Skeletal muscle tissue (tissue), 4 donors: ENCODE measurements around the gene B3GNT8. TPM values are rescaled to one million over a fixed set of nuclear protein-coding genes. Genes with fewer than 3 reads are reported as not detected.

ENCODE experiments used
- H3K27ac ChIP-seq: one replicate; pipeline ENCODE4 v1.7.0; 2013; ENCODE audit warnings: mild to moderate bottlenecking, low read depth, low read length, inconsistent platforms
- H3K27me3 ChIP-seq, 3 donors: one replicate each; pipeline ENCODE4 v1.7.0; 2013; ENCODE audit warnings: low read length in 3 of 3; ENCODE audit not compliant: control insufficient read depth in 3 of 3, insufficient read depth in 3 of 3
- H3K36me3 ChIP-seq, 3 donors: one replicate each; pipeline ENCODE4 v1.7.0; 2013; ENCODE audit warnings: low read length in 3 of 3; ENCODE audit not compliant: control insufficient read depth in 3 of 3, insufficient read depth in 3 of 3
- H3K4me1 ChIP-seq, 3 donors: one replicate each; pipeline ENCODE4 v1.7.0; 2013; ENCODE audit warnings: low read length in 3 of 3, mild to moderate bottlenecking in 3 of 3; ENCODE audit not compliant: control insufficient read depth in 3 of 3, insufficient read depth in 3 of 3
- H3K4me3 ChIP-seq, 3 donors: one replicate each; pipeline ENCODE4 v1.7.0; 2013; ENCODE audit warnings: low read length in 3 of 3
- H3K9ac ChIP-seq, 3 donors: one replicate each; pipeline ENCODE4 v1.7.0; 2013; ENCODE audit warnings: low read length in 3 of 3, mild to moderate bottlenecking in 3 of 3, moderate library complexity in 2 of 3, low read depth in 1 of 3
- H3K9me3 ChIP-seq, 3 donors: one replicate each; pipeline ENCODE4 v1.7.0; 2013; ENCODE audit warnings: low read length in 3 of 3; ENCODE audit not compliant: control insufficient read depth in 3 of 3
- total RNA-seq: library from RNA; depleted of rRNA; stranded (reverse); fragments of >200 nt; gene quantifications from one replicate; pipeline ENCODE4 v1.2.3, GENCODE V29; 2014
- donor health status: Osteomylitis.

The B3GNT8 gene
- total RNA-seq, 1 donor from 2014 or later: 0.52 TPM

DNA sequence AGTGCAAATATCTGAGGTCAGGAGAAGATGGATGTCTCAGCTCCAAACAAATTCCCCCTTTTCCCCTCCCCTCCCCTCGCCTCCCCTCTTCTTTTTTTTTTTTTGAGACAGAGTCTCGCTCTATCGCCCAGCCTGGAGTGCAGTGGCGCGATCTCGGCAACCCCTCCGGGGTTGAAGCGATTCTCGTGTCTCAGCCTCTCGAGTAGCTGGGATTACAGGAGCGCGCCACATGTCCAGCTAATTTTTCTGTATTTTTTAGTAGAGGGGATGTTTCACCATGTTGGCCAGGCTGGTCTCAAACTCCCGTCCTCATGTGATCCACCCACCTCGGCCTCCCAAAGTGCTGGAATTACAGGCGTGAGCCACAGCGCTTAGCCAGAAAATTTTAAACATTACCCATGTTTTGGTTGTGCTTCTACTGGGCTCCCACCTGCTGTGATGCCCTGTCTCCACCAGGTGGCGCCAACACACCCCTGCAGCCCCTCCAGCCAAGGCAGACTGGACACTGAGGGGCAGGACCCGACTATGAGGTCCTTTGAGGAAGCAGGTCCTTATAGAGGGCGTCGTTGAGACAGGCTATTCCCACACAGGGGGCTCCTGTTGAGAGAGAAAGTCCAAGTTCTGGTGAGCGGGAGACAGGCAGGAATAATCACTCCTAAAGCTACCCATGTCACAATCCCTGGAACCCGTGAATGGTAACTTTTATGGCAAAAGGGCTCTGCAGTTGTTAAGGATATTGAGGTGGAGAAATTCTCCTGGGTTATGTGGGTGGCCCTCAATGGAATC is 22.1 kb upstream of the B3GNT8 start:
- peak overlapping the region in 1 of 3 donors; percentile 60 for H3K9ac ChIP-seq
- H3K4me3 ChIP-seq: peak overlapping the region in 2 of 3 donors; percentile 20 to 49
- H3K36me3 ChIP-seq: no peaks in the 10 kb centered on the region
- no peaks in the 10 kb centered on the region for H3K9me3 ChIP-seq
- no peak overlapping the region for H3K27ac ChIP-seq
- peaks cover 2 to 16% (median 14%) of the 10 kb centered on the region in 3 donors for H3K27me3 ChIP-seq
- H3K4me1 ChIP-seq: peaks cover 0 to 6% (median 2%) of the 10 kb centered on the region in 3 donors

DNA sequence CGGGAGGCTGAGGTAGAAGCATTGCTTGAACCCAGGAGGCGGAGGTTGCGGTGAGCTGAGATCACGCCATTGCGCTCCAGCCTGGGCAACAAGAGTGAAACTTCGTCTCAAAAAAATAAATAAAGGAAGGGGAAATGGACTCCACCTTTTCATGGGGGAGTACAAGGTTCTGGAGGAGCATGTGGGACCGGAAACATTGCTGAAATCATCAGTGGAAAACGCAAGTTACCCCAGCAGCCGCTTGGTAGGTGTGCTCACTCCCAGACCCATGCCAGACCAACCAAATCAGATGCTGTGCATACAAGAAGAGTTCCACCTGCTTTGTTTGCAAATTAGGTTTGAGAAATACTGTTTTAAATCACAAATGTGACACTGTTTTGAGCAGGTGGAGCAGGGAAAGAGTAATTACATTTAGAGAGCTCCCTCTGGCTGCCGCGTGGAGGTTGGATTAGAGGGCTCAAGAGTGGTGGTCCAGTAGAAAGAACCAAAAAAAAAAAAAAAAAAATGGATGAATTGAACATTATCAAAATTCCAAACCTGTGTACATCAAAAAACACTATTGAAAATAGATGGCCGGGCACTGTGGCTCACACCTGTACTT is 20.7 kb upstream of the B3GNT8 start:
- no peaks in the 10 kb centered on the region for H3K9me3 ChIP-seq
- peaks cover 0 to 6% (median 2%) of the 10 kb centered on the region in 3 donors for H3K4me1 ChIP-seq
- no peak overlapping the region for H3K27ac ChIP-seq
- H3K9ac ChIP-seq: no peak overlapping the region
- H3K27me3 ChIP-seq: peaks cover 7 to 22% (median 15%) of the 10 kb centered on the region in 3 donors
- peak overlapping the region in 1 of 3 donors; percentile 14 for H3K4me3 ChIP-seq
- H3K36me3 ChIP-seq: no peaks in the 10 kb centered on the region

DNA sequence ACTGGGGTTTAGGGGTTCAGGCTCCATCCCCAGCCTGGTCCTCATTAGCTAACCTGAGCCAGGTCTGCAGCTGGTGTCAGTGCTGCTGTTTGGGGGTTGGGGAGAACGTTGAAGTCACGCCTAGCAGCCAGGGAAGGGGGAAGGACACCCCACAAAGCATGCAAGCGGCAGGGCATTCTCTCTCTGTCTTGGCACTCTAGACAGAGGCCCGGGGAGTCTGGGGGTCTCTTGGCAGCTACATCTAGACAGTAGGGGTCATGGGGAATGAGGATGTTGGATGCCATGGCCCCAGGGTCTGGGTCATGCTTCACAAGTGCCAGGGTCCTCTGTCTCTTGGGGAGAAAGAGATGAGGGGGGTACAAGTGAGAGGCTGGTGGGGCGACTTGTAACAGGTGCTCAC is 18.4 kb upstream of the B3GNT8 start:
- Histone ChIP-seq H3K9ac (no peak overlapping the region), H3K27me3 (peaks cover 7 to 22% (median 15%) of the 10 kb centered on the region in 3 donors), H3K4me1 (peaks cover 0 to 6% (median 2%) of the 10 kb centered on the region in 3 donors), H3K9me3 (no peaks in the 10 kb centered on the region), H3K36me3 (no peaks in the 10 kb centered on the region), H3K4me3 (no peak overlapping the region), H3K27ac (no peak overlapping the region)

DNA sequence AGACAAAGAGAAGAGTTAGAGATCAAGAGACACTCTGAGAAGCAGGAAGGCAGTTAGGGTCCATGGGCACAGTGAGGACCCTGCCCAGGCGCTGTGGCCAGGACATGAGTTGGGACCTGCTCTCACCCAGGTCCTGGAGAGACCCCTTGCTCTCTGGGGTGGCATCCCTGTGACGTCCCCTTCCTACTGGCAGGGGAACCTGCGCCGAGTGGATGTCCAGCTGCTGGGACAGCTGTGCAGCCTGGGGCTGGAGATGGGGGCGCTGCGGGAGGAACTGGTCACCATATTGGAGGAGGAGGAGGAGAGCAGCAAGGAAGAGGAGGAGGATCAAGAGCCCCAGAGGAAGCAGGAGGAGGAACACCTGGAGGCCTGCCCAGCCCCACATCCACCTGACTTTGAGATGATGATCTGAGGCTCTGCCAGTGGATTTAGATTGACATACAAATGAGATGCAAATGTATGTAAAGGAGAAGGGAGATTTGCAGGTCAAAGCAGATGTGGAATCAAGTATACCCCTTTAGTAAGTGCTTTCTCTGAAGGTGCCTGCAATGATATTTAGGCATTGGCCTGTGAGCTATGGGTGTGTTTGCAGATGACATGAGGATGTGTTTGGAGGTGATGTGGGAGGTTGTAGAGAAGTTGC is 16.8 kb upstream of the B3GNT8 start:
- H3K4me3 ChIP-seq: no peak overlapping the region

DNA sequence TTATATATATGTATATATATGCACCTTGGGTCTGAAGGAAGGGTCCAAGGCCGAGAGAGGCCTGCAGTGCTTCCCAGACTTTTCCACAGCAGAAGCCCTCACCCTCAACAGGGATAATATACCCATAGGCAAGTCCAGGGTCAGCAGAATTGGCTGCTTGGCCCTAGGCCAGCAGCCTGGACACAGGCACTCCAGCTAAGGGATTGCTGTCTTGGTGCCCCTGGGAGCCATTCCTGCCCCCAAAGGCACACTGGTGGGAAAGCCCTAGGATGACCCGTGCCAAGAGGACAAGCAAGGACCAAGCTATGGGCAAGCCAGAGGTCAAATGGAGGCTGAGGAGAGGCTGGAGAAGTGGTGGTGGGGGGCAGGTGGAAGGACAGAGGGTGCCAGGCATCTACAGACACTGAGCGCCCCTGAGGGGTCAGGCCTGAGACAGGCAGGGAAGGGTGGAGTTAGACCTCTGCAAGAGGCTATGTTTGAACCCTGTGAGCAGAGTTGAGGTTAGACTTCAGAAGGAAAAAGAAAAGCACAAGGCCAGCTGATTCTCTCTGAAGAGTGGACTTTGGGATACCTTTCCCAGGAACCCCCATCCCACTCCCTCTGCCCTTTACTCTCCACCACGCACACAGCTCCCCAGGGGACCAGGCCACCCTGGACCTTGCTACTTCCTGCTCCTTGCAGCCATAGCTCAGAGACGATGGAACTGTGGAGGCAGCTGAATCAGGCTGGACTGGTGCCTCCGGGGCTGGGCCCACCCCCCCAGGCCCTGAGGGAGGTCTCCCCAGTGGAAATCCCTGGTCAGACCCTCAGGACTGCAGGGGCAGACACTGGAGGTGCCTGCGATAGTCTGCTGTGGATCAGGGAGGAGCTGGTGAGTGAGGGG is 15.5 kb upstream of the B3GNT8 start, which contains the start of gene ERICH4:
Gene ERICH4, plus strand, starts transcription at position 684 of the 883 bp plus-strand sequence. Its CDS starts 14 bp downstream, at position 698.
- Histone ChIP-seq H3K36me3 (peaks cover 0 to 6% (median 4%) of the 10 kb centered on the region in 3 donors), H3K4me3 (no peak within 1 kb of the TSS), H3K27me3 (peaks cover 7 to 22% (median 15%) of the 10 kb centered on the region in 3 donors), H3K9me3 (no peaks in the 10 kb centered on the region), H3K9ac (no peak within 1 kb of the TSS), H3K27ac (no peak within 1 kb of the TSS), H3K4me1 (peaks cover 6 to 13% (median 12%) of the 10 kb centered on the region in 3 donors)

More for the DNA sequence above, 16.8 kb upstream of the B3GNT8 start:
- Histone ChIP-seq H3K27ac (no peak overlapping the region), H3K4me1 (peaks cover 4 to 5% (median 4%) of the 10 kb centered on the region in 3 donors), H3K27me3 (peaks cover 7 to 22% (median 15%) of the 10 kb centered on the region in 3 donors), H3K9ac (no peak overlapping the region), H3K36me3 (peaks cover 0 to 2% (median 0%) of the 10 kb centered on the region in 3 donors), H3K9me3 (no peaks in the 10 kb centered on the region)

DNA sequence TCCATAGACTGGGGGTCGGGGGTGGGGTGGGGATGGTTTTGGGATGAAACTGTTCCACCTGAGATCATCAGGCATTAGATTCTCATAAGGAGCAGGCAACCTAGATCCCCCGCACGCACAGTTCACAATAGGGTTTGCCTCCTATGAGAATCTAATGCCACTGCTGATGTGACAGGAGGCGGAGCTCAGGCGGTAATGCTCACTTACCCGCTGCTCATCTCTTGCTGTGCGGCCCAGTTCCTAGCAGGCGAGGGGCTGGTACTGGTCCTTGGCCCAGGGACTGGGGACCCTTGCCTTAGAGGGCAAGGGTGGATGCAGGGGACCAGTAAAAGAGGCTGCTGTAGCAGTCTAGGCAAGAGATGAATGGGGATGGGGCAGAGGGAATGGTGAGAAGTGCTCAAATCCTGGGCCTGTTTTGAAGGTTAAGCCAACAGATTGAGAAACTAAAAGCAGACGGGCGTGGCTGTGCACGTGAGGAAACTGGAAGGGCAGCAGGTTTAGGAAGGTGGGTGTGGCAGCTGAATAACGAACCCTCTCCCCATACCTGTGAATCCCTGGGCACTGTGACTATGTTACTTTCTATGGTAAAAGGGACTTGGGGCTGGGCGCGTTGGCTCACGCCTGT is 14.3 kb upstream of the B3GNT8 start:
- no peak overlapping the region for H3K9ac ChIP-seq
- no peak overlapping the region for H3K4me3 ChIP-seq
- no peak overlapping the region for H3K27ac ChIP-seq
- H3K27me3 ChIP-seq: peaks cover 6 to 15% (median 7%) of the 10 kb centered on the region in 3 donors
- peaks cover 5 to 10% (median 9%) of the 10 kb centered on the region in 3 donors for H3K36me3 ChIP-seq
- H3K9me3 ChIP-seq: no peaks in the 10 kb centered on the region
- peaks cover 6 to 13% (median 12%) of the 10 kb centered on the region in 3 donors for H3K4me1 ChIP-seq

DNA sequence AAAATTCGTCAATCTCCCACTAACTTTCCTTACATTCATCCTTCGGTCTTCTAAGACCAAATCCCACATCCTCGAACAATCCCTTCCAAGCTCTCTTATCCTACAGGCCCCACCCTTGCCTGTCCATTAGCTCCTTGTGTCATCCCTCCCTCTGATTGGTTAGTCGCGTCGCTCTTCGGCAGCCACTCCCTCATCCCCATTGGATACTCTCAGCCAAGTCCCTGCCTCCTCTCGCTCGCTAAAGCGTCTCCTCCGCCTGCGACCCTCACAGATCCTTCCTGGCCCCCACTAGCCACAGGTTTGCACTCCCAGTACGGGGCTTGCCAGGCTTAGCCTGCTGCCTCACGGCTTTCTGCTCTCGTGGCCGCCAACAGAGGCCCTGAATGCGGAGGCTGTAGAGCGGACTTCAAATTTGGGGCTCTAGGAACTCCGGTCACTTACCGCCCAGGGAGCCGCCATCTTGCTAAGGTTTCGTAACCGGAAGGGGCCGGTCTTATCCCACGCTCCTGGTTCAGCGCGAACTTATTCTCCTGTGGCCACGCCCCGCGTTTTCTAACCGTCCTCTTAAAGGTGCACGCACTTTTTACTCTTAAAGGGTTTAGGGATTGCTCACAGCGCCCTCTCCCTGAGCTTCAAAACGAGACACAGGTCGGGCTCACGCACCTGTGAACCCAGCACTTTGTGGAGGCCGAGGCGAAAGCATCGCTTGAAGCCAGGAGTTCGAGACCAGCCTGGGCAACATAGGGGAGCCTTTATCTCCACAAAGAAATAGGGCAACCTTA is 12.5 kb upstream of the B3GNT8 start, which contains the start of gene DMAC2:
Gene DMAC2, minus strand, starts transcription at position 472 of the 782 bp plus-strand sequence. Its CDS starts 13 bp downstream, at position 459.
- peaks cover 8 to 14% (median 13%) of the 10 kb centered on the region in 3 donors for H3K36me3 ChIP-seq
- peak within 1 kb of the TSS; percentile 94 for H3K27ac ChIP-seq
- H3K27me3 ChIP-seq: peaks cover 3 to 7% (median 7%) of the 10 kb centered on the region in 3 donors
- H3K9me3 ChIP-seq: no peaks in the 10 kb centered on the region
- peak within 1 kb of the TSS; percentile 90 to 100 (median 94) for H3K4me3 ChIP-seq
- H3K9ac ChIP-seq: peak within 1 kb of the TSS; percentile 88 to 99 (median 88)
- peaks cover 6 to 13% (median 12%) of the 10 kb centered on the region in 3 donors for H3K4me1 ChIP-seq

DNA sequence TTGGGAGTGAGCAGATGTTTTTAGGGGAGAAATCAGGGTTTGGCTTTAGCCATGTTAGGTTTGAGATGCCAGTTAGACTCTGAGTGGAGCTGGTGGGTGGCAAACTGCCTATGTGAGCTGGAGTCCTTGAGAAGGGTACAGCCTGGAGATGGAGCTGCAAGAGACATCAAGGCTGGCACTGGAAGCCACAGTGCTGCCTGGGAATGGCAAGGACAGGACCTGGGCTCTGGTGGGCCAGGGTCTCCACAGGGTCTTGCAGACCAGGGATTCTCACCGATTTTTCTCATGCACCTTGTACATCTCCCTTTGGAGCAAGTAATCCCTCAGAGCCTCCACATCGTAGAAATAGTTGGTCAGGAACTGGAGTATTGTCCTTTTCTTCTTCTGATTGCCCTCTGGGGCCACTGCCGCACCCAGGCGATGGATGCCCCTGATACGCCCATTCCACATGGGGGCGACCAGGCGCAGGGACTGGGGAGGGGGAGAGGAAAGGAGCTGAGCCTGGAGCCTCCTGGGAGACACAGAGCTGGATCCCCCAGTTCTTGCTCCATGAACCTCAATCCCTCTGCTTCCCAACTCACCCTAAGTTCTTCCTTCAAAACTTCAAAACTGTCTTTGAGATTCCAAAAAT is 10.9 kb upstream of the B3GNT8 start:
- Histone ChIP-seq H3K36me3 (peaks cover 12 to 19% (median 17%) of the 10 kb centered on the region in 3 donors), H3K27ac (no peak overlapping the region), H3K9me3 (no peaks in the 10 kb centered on the region), H3K4me3 (no peak overlapping the region), H3K4me1 (peaks cover 6 to 15% (median 12%) of the 10 kb centered on the region in 3 donors), H3K9ac (no peak overlapping the region), H3K27me3 (no peaks in the 10 kb centered on the region)
